Measurements from ENCODE around the gene PTGER1.

The PTGER1 gene

DNA sequence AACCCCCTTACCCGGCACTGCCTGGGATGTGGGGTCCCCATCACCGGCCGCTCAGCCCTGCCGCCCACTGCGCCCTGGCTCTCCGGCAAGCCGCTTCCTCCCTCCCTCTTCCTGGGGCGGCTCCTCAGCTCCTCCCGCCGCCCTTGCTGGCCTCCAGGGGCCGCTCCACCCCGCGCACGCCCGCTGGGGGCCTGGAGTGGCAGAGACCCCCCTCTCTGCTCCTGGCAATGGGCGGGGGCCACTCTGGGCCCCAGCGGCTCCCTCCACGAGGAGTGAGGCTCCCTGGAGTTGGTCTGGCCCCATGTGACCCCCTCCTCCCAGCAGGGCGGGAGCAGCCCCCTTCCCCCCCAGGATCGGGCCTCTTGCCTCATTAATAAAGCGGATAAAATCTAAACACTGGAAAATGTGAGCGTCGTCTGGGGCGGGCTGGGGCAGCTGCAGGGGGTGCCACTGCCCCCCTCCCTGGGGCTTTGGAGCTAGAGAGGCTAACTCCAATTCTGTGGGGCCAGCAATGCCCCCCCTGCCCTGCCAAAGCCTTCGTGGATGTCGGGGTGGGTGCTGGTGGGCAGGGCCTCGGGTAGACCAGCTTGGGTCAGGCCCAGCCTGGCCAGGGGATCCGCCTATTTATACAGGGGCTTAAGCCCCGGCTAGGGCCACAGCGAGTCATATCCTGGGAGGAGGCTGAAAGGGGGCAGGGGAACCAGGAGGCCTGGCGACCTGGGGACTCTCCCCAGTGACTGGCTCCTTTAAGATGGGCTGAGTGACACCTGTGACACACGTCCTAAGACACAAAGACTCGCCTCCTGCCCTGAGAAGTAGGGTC, at the start of gene PTGER1:
Gene PTGER1 (minus strand): TSS at position 104 of the 823 bp plus-strand sequence. CDS start 1,034 bp downstream, outside the sequence.
- Histone ChIP-seq H3K27me3 (ENCODE audit: control insufficient read depth, insufficient read depth, low read length) (peaks cover 12% of the 10 kb centered on the region), H3K4me3 (ENCODE audit: low read length) (no peak within 1 kb of the TSS), H3K27ac (ENCODE audit: low read depth, low read length) (no peak within 1 kb of the TSS), H3K36me3 (ENCODE audit: control insufficient read depth, insufficient read depth, low read length) (peaks cover 3% of the 10 kb centered on the region), H3K4me1 (ENCODE audit: control insufficient read depth, insufficient read depth, low read length) (no peaks in the 10 kb centered on the region), H3K9ac (ENCODE audit: low read length) (no peak within 1 kb of the TSS)

DNA sequence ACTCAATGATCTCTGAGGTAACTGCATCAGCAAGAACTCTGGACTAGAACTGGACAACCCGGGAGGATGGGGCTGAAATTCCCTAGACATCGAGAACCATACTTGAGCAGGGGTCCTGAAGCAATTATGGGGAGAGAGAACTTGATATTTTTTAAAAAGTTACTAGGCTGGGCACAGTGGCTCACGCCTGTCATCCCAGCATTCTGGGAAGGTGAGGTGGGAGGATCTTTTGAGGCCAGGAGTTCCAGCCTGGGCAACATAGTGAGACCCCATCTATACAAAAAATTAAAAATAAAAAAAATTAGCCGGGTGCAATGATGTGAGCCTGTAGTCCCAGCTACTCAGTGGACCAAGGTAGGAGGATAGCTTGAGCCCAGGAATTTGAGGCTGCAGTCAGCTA, 45.4 kb upstream of the PTGER1 start:
- Histone ChIP-seq H3K27me3 (ENCODE audit: control insufficient read depth, insufficient read depth, low read length) (no peaks in the 10 kb centered on the region), H3K9ac (ENCODE audit: low read length) (no peak overlapping the region), H3K36me3 (ENCODE audit: control insufficient read depth, insufficient read depth, low read length) (peaks cover 6% of the 10 kb centered on the region), H3K4me1 (ENCODE audit: control insufficient read depth, insufficient read depth, low read length) (peaks cover 1% of the 10 kb centered on the region), H3K4me3 (ENCODE audit: low read length) (no peak overlapping the region), H3K27ac (ENCODE audit: low read depth, low read length) (no peak overlapping the region)

GRCh38 chr19:14519860-14520407, 44.8 kb upstream of the PTGER1 start:
- H3K4me1 ChIP-seq (ENCODE audit: control insufficient read depth, insufficient read depth, low read length) = peaks cover 3% of the 10 kb centered on the region
- H3K4me3 ChIP-seq (ENCODE audit: low read length) = no peak overlapping the region
- peaks cover 11% of the 10 kb centered on the region for H3K36me3 ChIP-seq (ENCODE audit: control insufficient read depth, insufficient read depth, low read length)
- no peak overlapping the region for H3K27ac ChIP-seq (ENCODE audit: low read depth, low read length)
- no peak overlapping the region for H3K9ac ChIP-seq (ENCODE audit: low read length)
- H3K27me3 ChIP-seq (ENCODE audit: control insufficient read depth, insufficient read depth, low read length) = no peaks in the 10 kb centered on the region

- peak overlapping the region; percentile 87 for H3K27ac ChIP-seq (ENCODE audit: low read depth, low read length)
- no peak overlapping the region for H3K4me3 ChIP-seq (ENCODE audit: low read length)
- peaks cover 3% of the 10 kb centered on the region for H3K4me1 ChIP-seq (ENCODE audit: control insufficient read depth, insufficient read depth, low read length)
These were observed 44.2 kb upstream of the PTGER1 start for GRCh38 chr19:14519245-14519859.

GRCh38 chr19:14517840-14518505, 42.8 kb upstream of the PTGER1 start, which contains the start of gene DNAJB1:
Gene DNAJB1, minus strand, starts transcription at chr19:14518397. Its CDS starts 48 bp downstream, at chr19:14518349.
- Histone ChIP-seq H3K27ac (ENCODE audit: low read depth, low read length) (peak within 1 kb of the TSS; percentile 92), H3K27me3 (ENCODE audit: control insufficient read depth, insufficient read depth, low read length) (no peaks in the 10 kb centered on the region), H3K4me1 (ENCODE audit: control insufficient read depth, insufficient read depth, low read length) (peaks cover 3% of the 10 kb centered on the region), H3K4me3 (ENCODE audit: low read length) (peak within 1 kb of the TSS; percentile 79), H3K9ac (ENCODE audit: low read length) (peak within 1 kb of the TSS; percentile 71), H3K36me3 (ENCODE audit: control insufficient read depth, insufficient read depth, low read length) (peaks cover 17% of the 10 kb centered on the region)

More at GRCh38 chr19:14519245-14519859, 44.2 kb upstream of the PTGER1 start:
- Histone ChIP-seq H3K27me3 (ENCODE audit: control insufficient read depth, insufficient read depth, low read length) (no peaks in the 10 kb centered on the region), H3K9ac (ENCODE audit: low read length) (no peak overlapping the region), H3K36me3 (ENCODE audit: control insufficient read depth, insufficient read depth, low read length) (peaks cover 15% of the 10 kb centered on the region)

DNA sequence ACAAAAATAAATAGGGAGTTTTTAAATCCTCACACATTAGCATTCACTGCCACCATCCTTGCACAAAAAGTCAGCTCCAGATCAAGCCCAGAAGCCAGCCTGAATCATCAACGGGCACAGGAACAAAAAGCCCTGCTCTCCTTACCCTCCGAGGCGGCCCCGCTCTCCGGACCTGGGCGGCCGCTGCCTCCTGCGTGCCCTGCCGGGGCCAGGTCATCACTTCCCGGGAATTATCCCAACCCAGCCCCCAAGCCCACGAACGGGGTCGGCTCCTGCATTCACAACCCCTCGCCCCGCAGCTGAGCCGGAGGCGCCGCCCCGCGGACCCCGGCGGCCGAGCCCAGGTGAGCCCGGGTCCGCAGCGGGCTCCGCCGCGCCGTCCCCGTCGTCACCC, 42.3 kb upstream of the PTGER1 start:
- Histone ChIP-seq H3K27me3 (ENCODE audit: control insufficient read depth, insufficient read depth, low read length) (no peaks in the 10 kb centered on the region), H3K9ac (ENCODE audit: low read length) (peak overlapping the region; percentile 71), H3K27ac (ENCODE audit: low read depth, low read length) (peak overlapping the region; percentile 92), H3K4me1 (ENCODE audit: control insufficient read depth, insufficient read depth, low read length) (peaks cover 3% of the 10 kb centered on the region), H3K4me3 (ENCODE audit: low read length) (peak overlapping the region; percentile 79), H3K36me3 (ENCODE audit: control insufficient read depth, insufficient read depth, low read length) (peaks cover 17% of the 10 kb centered on the region)

DNA sequence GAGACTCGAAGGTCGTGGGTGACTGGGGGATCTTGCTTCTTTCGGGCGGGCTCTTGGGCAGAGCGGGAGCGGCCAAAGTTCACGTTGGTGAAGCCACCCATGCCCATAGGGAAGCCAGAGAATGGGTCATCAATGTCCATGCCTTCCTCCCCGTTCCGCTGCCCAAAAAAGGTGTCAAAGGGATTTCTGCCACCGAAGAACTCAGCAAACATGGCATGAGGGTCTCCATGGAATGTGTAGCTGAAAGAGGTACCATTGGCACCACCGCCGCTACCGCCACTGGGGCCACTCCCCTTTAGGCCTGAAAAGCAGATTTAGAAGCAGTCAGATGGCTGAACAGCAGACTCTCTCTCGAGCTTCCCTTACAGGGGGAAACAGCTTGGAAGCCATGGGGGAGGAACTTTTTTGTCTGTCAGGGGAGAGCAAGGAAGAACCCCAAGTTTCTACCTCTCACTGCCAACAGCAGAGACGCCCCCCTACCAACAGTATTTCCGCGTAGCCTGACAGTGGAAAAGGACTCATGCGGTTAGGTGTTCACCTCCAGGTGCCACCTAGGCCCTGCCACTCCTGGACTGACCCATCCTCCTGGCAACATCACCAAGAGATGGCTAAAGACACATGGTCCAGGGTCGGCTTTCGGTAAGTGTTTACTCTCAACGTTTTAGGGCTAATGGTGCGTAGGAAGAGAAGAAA, 41.7 kb upstream of the PTGER1 start:
- H3K4me3 ChIP-seq (ENCODE audit: low read length) = peak overlapping the region; percentile 79
- H3K9ac ChIP-seq (ENCODE audit: low read length) = peak overlapping the region; percentile 71
- no peaks in the 10 kb centered on the region for H3K27me3 ChIP-seq (ENCODE audit: control insufficient read depth, insufficient read depth, low read length)
- peaks cover 3% of the 10 kb centered on the region for H3K4me1 ChIP-seq (ENCODE audit: control insufficient read depth, insufficient read depth, low read length)
- H3K27ac ChIP-seq (ENCODE audit: low read depth, low read length) = peak overlapping the region; percentile 92
- H3K36me3 ChIP-seq (ENCODE audit: control insufficient read depth, insufficient read depth, low read length) = peaks cover 17% of the 10 kb centered on the region

DNA sequence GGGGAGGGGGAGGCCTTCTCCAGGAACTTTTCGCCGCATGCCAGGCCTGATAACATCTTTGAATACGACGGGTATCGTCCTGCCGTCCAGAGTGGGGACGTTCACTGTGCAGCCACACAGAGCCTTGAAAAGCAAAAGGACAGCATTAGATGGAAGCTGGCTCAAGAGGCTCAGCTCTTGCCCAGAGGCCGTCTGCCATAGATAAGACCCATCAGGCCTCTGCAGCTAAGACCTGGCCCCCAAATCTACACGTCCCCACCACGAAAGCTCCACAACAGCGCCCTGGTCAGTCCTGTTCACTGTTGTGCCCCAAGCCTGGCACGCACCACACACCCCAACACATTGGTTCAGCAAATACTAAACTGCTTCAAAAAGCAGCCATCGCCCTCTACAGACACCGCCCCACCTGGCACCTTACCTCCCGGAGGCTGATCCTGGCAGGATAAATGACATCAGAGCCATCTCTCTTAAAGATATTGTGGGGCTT, 40.9 kb upstream of the PTGER1 start:
- peak overlapping the region; percentile 79 for H3K4me3 ChIP-seq (ENCODE audit: low read length)
- no peak overlapping the region for H3K9ac ChIP-seq (ENCODE audit: low read length)
- no peak overlapping the region for H3K27ac ChIP-seq (ENCODE audit: low read depth, low read length)
- peaks cover 17% of the 10 kb centered on the region for H3K36me3 ChIP-seq (ENCODE audit: control insufficient read depth, insufficient read depth, low read length)
- H3K4me1 ChIP-seq (ENCODE audit: control insufficient read depth, insufficient read depth, low read length) = peaks cover 3% of the 10 kb centered on the region
- no peaks in the 10 kb centered on the region for H3K27me3 ChIP-seq (ENCODE audit: control insufficient read depth, insufficient read depth, low read length)

- Histone ChIP-seq H3K27ac (ENCODE audit: low read depth, low read length) (no peak overlapping the region), H3K36me3 (ENCODE audit: control insufficient read depth, insufficient read depth, low read length) (peaks cover 17% of the 10 kb centered on the region), H3K4me3 (ENCODE audit: low read length) (peak overlapping the region; percentile 79), H3K27me3 (ENCODE audit: control insufficient read depth, insufficient read depth, low read length) (no peaks in the 10 kb centered on the region), H3K9ac (ENCODE audit: low read length) (no peak overlapping the region), H3K4me1 (ENCODE audit: control insufficient read depth, insufficient read depth, low read length) (peaks cover 3% of the 10 kb centered on the region)
These were observed 40.4 kb upstream of the PTGER1 start for GRCh38 chr19:14515501-14516047.

GRCh38 chr19:14514215-14514863, 39.2 kb upstream of the PTGER1 start:
- H3K27ac ChIP-seq (ENCODE audit: low read depth, low read length) = no peak overlapping the region
- H3K4me3 ChIP-seq (ENCODE audit: low read length) = no peak overlapping the region
- peaks cover 17% of the 10 kb centered on the region for H3K36me3 ChIP-seq (ENCODE audit: control insufficient read depth, insufficient read depth, low read length)
- no peaks in the 10 kb centered on the region for H3K27me3 ChIP-seq (ENCODE audit: control insufficient read depth, insufficient read depth, low read length)
- H3K4me1 ChIP-seq (ENCODE audit: control insufficient read depth, insufficient read depth, low read length) = peaks cover 3% of the 10 kb centered on the region
- H3K9ac ChIP-seq (ENCODE audit: low read length) = no peak overlapping the region

- peaks cover 17% of the 10 kb centered on the region for H3K36me3 ChIP-seq (ENCODE audit: control insufficient read depth, insufficient read depth, low read length)
- H3K27ac ChIP-seq (ENCODE audit: low read depth, low read length) = no peak overlapping the region
- H3K9ac ChIP-seq (ENCODE audit: low read length) = no peak overlapping the region
- peaks cover 3% of the 10 kb centered on the region for H3K4me1 ChIP-seq (ENCODE audit: control insufficient read depth, insufficient read depth, low read length)
- H3K27me3 ChIP-seq (ENCODE audit: control insufficient read depth, insufficient read depth, low read length) = no peaks in the 10 kb centered on the region
- H3K4me3 ChIP-seq (ENCODE audit: low read length) = no peak overlapping the region
These were observed 37.3 kb upstream of the PTGER1 start for GRCh38 chr19:14512406-14512961.

Measured in rectal smooth muscle tissue (tissue), 1 donor.